Measurements from ENCODE around the gene PRR29.
A peak's percentile ranks its signal among the peaks of the same experiment; 100 is the strongest.
"Not testable (repeated sequence)": the region's sequence is repeated elsewhere in the genome, so short reads cannot be mapped to it uniquely, and the experiment has no call there.

Gene PRR29

GRCh38 chr17:64016974-64017373, 18.8 kb downstream of the PRR29 start:
- DNase-seq: no peak

GRCh38 chr17:64017381-64017980, 19.3 kb downstream of the PRR29 start:
- peak; percentile 6 to 48 for DNase-seq

- DNase-seq: not testable (repeated sequence)
Measured at GRCh38 chr17:64019551-64019961, 21.4 kb downstream of the PRR29 start.

GRCh38 chr17:64020056-64020766, 22.1 kb downstream of the PRR29 start, which contains the start of gene ICAM2:
Gene ICAM2 (minus strand): TSS chr17:64020633. CDS start chr17:64006691, 13,942 bp downstream.
- DNase-seq: peak; percentile 34 to 52

- no peak for DNase-seq
Measured at GRCh38 chr17:64022611-64023063, 24.5 kb downstream of the PRR29 start.

GRCh38 chr17:64024215-64024654, 26.1 kb downstream of the PRR29 start:
- DNase-seq: no peak

GRCh38 chr17:64024781-64025731, 26.9 kb downstream of the PRR29 start:
- no peak for DNase-seq

- DNase-seq: peak; percentile 79 to 90
Measured at GRCh38 chr17:64025732-64026294, 27.7 kb downstream of the PRR29 start.

GRCh38 chr17:64028874-64029464, 30.8 kb downstream of the PRR29 start:
- DNase-seq: peak; percentile 59 to 71

- no peak for DNase-seq
Measured at GRCh38 chr17:64032081-64032480, 33.9 kb downstream of the PRR29 start.

- peak in 1 of 2 experiments; percentile 16 for DNase-seq
Measured at GRCh38 chr17:64036198-64036922, 38.2 kb downstream of the PRR29 start.

GRCh38 chr17:64037180-64037579, 39.0 kb downstream of the PRR29 start:
- DNase-seq: no peak

GRCh38 chr17:64037802-64038201, 39.7 kb downstream of the PRR29 start:
- DNase-seq: no peak

GRCh38 chr17:64038331-64039105, 40.4 kb downstream of the PRR29 start:
- DNase-seq: no peak

- DNase-seq: no peak
Measured at GRCh38 chr17:64039106-64039400, 40.9 kb downstream of the PRR29 start.

- no peak for DNase-seq
Measured at GRCh38 chr17:64040206-64040605, 42.1 kb downstream of the PRR29 start.

- no peak for DNase-seq
Measured at GRCh38 chr17:64041912-64042311, 43.8 kb downstream of the PRR29 start.

- no peak for DNase-seq
Measured at GRCh38 chr17:64042700-64043485, 44.7 kb downstream of the PRR29 start.

GRCh38 chr17:64045176-64045575, 47.0 kb downstream of the PRR29 start:
- no peak for DNase-seq

- DNase-seq: no peak
Measured at GRCh38 chr17:64048805-64049204, 50.7 kb downstream of the PRR29 start.
